ENCODE results near the gene PAX6. TPM values are rescaled to one million over a fixed set of nuclear protein-coding genes. Genes with fewer than 3 reads are reported as not detected.

The PAX6 gene
- total RNA-seq, 1 donor from 2014 or later, result 2.7 TPM

DNA sequence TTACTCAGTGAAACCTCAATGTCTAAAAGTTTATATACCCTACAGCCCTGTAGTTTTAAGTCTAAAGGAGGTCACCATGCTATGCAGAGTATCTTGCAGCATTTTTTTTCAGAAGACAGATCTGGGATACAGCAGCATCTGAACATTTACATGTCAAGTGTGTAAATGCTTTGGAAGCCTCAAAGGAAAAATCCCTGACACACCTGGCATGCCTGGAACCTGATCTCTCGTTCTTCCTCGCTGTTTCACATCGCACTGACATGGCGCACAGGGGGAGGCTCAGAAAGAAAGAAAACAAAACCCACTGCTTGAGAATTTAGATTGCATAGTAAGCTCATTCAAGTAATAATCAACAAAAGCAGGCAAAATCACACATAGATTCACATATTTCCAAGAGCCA is 31.0 kb downstream of the PAX6 start:
- Mint-ChIP-seq H3K27ac (ENCODE audit: unreplicated experiment) (no peak overlapping the region), H3K4me3 (ENCODE audit: unreplicated experiment) (no peak overlapping the region), H3K27me3 (ENCODE audit: unreplicated experiment) (no peaks in the 10 kb centered on the region), H3K9me3 (ENCODE audit: unreplicated experiment) (no peaks in the 10 kb centered on the region), H3K36me3 (ENCODE audit: low read depth, unreplicated experiment) (no peaks in the 10 kb centered on the region), H3K4me1 (ENCODE audit: unreplicated experiment) (no peaks in the 10 kb centered on the region)
- DNase-seq (ENCODE audit: low spot score), result no peak
- TF ChIP-seq, protein P1, sequence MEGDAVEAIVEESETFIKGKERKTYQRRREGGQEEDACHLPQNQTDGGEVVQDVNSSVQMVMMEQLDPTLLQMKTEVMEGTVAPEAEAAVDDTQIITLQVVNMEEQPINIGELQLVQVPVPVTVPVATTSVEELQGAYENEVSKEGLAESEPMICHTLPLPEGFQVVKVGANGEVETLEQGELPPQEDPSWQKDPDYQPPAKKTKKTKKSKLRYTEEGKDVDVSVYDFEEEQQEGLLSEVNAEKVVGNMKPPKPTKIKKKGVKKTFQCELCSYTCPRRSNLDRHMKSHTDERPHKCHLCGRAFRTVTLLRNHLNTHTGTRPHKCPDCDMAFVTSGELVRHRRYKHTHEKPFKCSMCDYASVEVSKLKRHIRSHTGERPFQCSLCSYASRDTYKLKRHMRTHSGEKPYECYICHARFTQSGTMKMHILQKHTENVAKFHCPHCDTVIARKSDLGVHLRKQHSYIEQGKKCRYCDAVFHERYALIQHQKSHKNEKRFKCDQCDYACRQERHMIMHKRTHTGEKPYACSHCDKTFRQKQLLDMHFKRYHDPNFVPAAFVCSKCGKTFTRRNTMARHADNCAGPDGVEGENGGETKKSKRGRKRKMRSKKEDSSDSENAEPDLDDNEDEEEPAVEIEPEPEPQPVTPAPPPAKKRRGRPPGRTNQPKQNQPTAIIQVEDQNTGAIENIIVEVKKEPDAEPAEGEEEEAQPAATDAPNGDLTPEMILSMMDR (IDR thresholded peaks at IDR 0.05; ENCODE audit: unreplicated experiment), result no peak

DNA sequence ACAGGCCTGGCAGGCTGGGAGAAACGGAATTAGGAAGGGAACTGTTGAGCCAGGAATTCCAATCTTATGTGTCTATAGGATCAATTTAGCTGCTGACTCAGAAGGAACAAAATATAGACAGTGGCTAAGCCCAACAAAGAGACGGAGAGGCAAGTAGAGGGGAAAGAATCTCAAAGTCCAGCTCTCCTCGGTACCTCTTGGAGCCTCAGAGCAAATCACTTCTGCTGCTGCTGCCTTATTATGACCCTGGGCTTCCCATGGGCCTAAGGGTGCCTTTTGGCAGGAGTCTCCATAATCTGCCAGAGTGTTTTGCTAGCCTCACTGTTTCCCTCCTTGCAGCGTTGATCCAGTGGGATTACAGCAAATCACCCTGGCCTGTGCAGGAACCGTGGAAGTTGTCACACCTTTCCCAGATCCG is 31.7 kb downstream of the PAX6 start:
- DNase-seq (ENCODE audit: low spot score), result no peak
- Mint-ChIP-seq H3K27me3 (ENCODE audit: unreplicated experiment) (no peaks in the 10 kb centered on the region), H3K36me3 (ENCODE audit: low read depth, unreplicated experiment) (no peaks in the 10 kb centered on the region), H3K4me1 (ENCODE audit: unreplicated experiment) (no peaks in the 10 kb centered on the region), H3K27ac (ENCODE audit: unreplicated experiment) (no peak overlapping the region), H3K9me3 (ENCODE audit: unreplicated experiment) (no peaks in the 10 kb centered on the region), H3K4me3 (ENCODE audit: unreplicated experiment) (no peak overlapping the region)
- TF ChIP-seq, protein P1 (IDR thresholded peaks at IDR 0.05; ENCODE audit: unreplicated experiment), result no peak

DNA sequence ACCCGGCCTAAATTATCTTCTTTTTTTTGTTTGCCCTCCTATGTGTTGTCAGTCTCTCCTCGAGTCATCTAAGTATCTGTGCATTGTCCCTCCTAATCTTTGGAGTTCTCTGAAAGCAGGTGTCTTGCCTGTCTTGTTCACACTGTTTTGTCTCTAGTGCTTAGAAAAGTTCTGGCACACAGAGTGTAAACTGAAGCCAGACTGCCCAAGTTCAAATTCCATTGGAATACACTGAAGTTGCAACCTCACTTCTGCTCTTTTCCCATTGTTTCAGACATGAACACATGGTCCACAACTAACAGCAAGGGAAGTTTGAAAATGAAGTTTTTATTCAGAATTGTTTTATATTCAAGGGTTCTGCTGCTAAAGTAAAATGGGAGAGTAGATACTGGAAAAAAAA is 38.7 kb downstream of the PAX6 start:
- Mint-ChIP-seq H3K4me3 (ENCODE audit: unreplicated experiment) (no peak overlapping the region), H3K4me1 (ENCODE audit: unreplicated experiment) (peaks cover 2% of the 10 kb centered on the region), H3K36me3 (ENCODE audit: low read depth, unreplicated experiment) (no peaks in the 10 kb centered on the region), H3K27ac (ENCODE audit: unreplicated experiment) (no peak overlapping the region), H3K9me3 (ENCODE audit: unreplicated experiment) (no peaks in the 10 kb centered on the region), H3K27me3 (ENCODE audit: unreplicated experiment) (no peaks in the 10 kb centered on the region)
- no peak for DNase-seq (ENCODE audit: low spot score)
- TF ChIP-seq, protein P1 (IDR thresholded peaks at IDR 0.05; ENCODE audit: unreplicated experiment), result no peak

DNA sequence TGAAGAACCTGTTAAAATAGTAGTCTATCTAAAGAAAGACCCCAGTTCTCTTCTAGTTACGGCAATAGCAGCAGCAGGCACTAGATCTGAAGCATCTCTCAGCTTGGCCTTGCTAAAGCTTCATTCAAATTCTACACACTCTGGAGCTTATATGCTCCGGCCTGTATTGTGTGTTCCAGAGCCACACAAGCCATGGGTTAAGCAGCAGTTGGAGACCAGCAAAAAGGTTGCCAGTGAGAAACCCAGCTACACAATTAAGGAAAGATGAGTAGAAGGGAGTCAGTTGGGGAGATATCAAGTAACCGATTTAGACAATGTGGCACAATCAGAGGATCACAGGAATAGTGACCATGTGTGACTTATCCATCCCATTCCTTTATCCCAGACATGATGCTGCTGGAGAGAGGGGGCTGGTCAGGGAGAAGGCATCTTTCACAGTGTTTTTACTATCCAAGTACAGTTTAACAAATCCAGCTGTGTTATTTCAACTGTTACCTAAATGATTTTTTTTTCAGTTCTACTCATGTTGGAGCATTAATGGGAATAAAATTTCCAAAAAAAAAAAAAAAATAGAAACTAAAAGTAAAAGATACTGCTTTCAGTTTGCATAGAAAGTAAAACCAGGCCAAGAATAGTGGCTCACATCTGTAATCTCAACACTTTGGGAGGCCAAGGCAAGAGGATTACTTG is 41.0 kb downstream of the PAX6 start:
- no peaks in the 10 kb centered on the region for H3K36me3 Mint-ChIP-seq (ENCODE audit: low read depth, unreplicated experiment)

More for the DNA sequence above, 41.0 kb downstream of the PAX6 start:
- DNase-seq (ENCODE audit: low spot score), result no peak
- H3K4me1 Mint-ChIP-seq (ENCODE audit: unreplicated experiment), result peaks cover 2% of the 10 kb centered on the region
- H3K4me3 Mint-ChIP-seq (ENCODE audit: unreplicated experiment), result no peak overlapping the region
- H3K27ac Mint-ChIP-seq (ENCODE audit: unreplicated experiment), result no peak overlapping the region
- TF ChIP-seq, protein P1 (IDR thresholded peaks at IDR 0.05; ENCODE audit: unreplicated experiment), result no peak
- H3K9me3 Mint-ChIP-seq (ENCODE audit: unreplicated experiment), result no peaks in the 10 kb centered on the region
- no peaks in the 10 kb centered on the region for H3K27me3 Mint-ChIP-seq (ENCODE audit: unreplicated experiment)

All from endothelial cell (in vitro differentiated cells).